ENCODE data around the gene ARAP3. TPM values are rescaled to one million over a fixed set of nuclear protein-coding genes. Genes with fewer than 3 reads are reported as not detected.
A peak's percentile ranks its signal among the peaks of the same experiment; 100 is the strongest.
"Not testable (repeated sequence)": the region's sequence is repeated elsewhere in the genome, so short reads cannot be mapped to it uniquely, and the experiment has no call there.

The ARAP3 gene
- total RNA-seq, 1 donor from 2014 or later, result 39.2 TPM

GRCh38 chr5:141617682-141618029 is 64.4 kb downstream of the ARAP3 start:
- TF ChIP-seq, protein P1, sequence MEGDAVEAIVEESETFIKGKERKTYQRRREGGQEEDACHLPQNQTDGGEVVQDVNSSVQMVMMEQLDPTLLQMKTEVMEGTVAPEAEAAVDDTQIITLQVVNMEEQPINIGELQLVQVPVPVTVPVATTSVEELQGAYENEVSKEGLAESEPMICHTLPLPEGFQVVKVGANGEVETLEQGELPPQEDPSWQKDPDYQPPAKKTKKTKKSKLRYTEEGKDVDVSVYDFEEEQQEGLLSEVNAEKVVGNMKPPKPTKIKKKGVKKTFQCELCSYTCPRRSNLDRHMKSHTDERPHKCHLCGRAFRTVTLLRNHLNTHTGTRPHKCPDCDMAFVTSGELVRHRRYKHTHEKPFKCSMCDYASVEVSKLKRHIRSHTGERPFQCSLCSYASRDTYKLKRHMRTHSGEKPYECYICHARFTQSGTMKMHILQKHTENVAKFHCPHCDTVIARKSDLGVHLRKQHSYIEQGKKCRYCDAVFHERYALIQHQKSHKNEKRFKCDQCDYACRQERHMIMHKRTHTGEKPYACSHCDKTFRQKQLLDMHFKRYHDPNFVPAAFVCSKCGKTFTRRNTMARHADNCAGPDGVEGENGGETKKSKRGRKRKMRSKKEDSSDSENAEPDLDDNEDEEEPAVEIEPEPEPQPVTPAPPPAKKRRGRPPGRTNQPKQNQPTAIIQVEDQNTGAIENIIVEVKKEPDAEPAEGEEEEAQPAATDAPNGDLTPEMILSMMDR (conservative IDR thresholded peaks at IDR 0.05), result no peak
- no peak for DNase-seq (ENCODE audit: low read depth, low spot score)
- Mint-ChIP-seq H3K9me3 (no peaks in the 10 kb centered on the region), H3K4me1 (peaks cover 31% of the 10 kb centered on the region), H3K36me3 (ENCODE audit: low read depth) (peaks cover 3% of the 10 kb centered on the region), H3K27me3 (ENCODE audit: low read depth) (no peaks in the 10 kb centered on the region), H3K4me3 (peak overlapping the region; percentile 97), H3K27ac (ENCODE audit: unreplicated experiment) (peak overlapping the region; percentile 58)

- Mint-ChIP-seq H3K9me3 (no peaks in the 10 kb centered on the region), H3K27ac (ENCODE audit: unreplicated experiment) (no peak overlapping the region), H3K4me3 (peak overlapping the region; percentile 97), H3K4me1 (peaks cover 31% of the 10 kb centered on the region), H3K36me3 (ENCODE audit: low read depth) (peaks cover 3% of the 10 kb centered on the region), H3K27me3 (ENCODE audit: low read depth) (no peaks in the 10 kb centered on the region)
- TF ChIP-seq, protein P1 (conservative IDR thresholded peaks at IDR 0.05), result no peak
- DNase-seq (ENCODE audit: low read depth, low spot score), result no peak
Observed at GRCh38 chr5:141617128-141617527, 64.9 kb downstream of the ARAP3 start.

- TF ChIP-seq, protein P1 (conservative IDR thresholded peaks at IDR 0.05), result no peak
- H3K27me3 Mint-ChIP-seq (ENCODE audit: low read depth), result no peaks in the 10 kb centered on the region
- H3K4me1 Mint-ChIP-seq, result peaks cover 36% of the 10 kb centered on the region
- no peak for DNase-seq (ENCODE audit: low read depth, low spot score)
- no peak overlapping the region for H3K27ac Mint-ChIP-seq (ENCODE audit: unreplicated experiment)
- no peaks in the 10 kb centered on the region for H3K36me3 Mint-ChIP-seq (ENCODE audit: low read depth)
- no peaks in the 10 kb centered on the region for H3K9me3 Mint-ChIP-seq
- peak overlapping the region; percentile 97 for H3K4me3 Mint-ChIP-seq
Observed at GRCh38 chr5:141615991-141616720, 65.9 kb downstream of the ARAP3 start.

DNA sequence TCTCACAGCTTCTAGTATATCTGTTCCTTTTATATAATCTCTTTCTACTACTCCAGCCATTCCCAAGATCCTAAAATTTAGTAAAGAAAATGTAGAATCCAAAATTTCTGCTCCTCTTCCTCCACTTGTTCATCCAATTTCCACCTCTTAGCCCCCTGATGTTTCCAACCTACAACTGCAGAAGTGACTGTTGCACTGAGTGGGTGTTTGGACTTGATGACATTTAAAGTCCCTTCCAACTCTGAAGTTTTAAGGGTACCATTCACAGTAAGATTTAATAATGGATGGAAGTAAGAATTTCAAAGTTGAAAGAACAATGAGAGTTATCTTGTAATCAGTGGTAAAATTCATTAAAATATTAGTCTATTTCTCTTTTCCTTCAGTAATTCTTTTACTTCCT is 68.7 kb downstream of the ARAP3 start:
- Mint-ChIP-seq H3K4me1 (peaks cover 36% of the 10 kb centered on the region), H3K36me3 (ENCODE audit: low read depth) (no peaks in the 10 kb centered on the region), H3K9me3 (no peaks in the 10 kb centered on the region), H3K27me3 (ENCODE audit: low read depth) (no peaks in the 10 kb centered on the region), H3K4me3 (no peak overlapping the region), H3K27ac (ENCODE audit: unreplicated experiment) (no peak overlapping the region)
- DNase-seq (ENCODE audit: low read depth, low spot score), result no peak
- TF ChIP-seq, protein P1 (conservative IDR thresholded peaks at IDR 0.05), result no peak

GRCh38 chr5:141611289-141611688 is 70.7 kb downstream of the ARAP3 start:
- TF ChIP-seq, protein P1 (conservative IDR thresholded peaks at IDR 0.05), result no peak
- no peaks in the 10 kb centered on the region for H3K27me3 Mint-ChIP-seq (ENCODE audit: low read depth)
- no peak overlapping the region for H3K4me3 Mint-ChIP-seq
- peaks cover 16% of the 10 kb centered on the region for H3K4me1 Mint-ChIP-seq
- H3K36me3 Mint-ChIP-seq (ENCODE audit: low read depth), result no peaks in the 10 kb centered on the region
- no peak for DNase-seq (ENCODE audit: low read depth, low spot score)
- H3K9me3 Mint-ChIP-seq, result no peaks in the 10 kb centered on the region
- peak overlapping the region; percentile 44 for H3K27ac Mint-ChIP-seq (ENCODE audit: unreplicated experiment)

- H3K4me3 Mint-ChIP-seq; H3K36me3 Mint-ChIP-seq (ENCODE audit: low read depth); DNase-seq (ENCODE audit: low read depth, low spot score); H3K9me3 Mint-ChIP-seq; H3K27me3 Mint-ChIP-seq (ENCODE audit: low read depth); H3K27ac Mint-ChIP-seq (ENCODE audit: unreplicated experiment); H3K4me1 Mint-ChIP-seq: not testable (repeated sequence)
Observed at GRCh38 chr5:141609921-141610320, 72.1 kb downstream of the ARAP3 start.
